Lung (tissue), 12 donors: ENCODE data around the gene CCDC30. TPM values are rescaled to one million over a fixed set of nuclear protein-coding genes. Genes with fewer than 3 reads are reported as not detected.

Experiments
- ATAC-seq: fragments of 200-7000 bp; cut with Tn5 transposase; one replicate; pipeline ENCODE4 v1.9.1; 2020; ENCODE audit warnings: moderate number of reproducible peaks; ENCODE audit not compliant: insufficient read depth, low FRiP score
- DNase-seq, 3 donors: peaks; one replicate each; pipeline ENCODE4 v3.0.0-alpha.2; 2013 to 2017
- H3K27ac ChIP-seq, 2 donors: one replicate each; pipeline ENCODE4 v1.5.1; 2013; ENCODE audit warnings: mild to moderate bottlenecking in 2 of 2, moderate library complexity in 2 of 2, control low read depth in 1 of 2, inconsistent platforms in 1 of 2, low read depth in 1 of 2, low read length in 1 of 2
- H3K27me3 ChIP-seq, 3 donors: one replicate each; pipeline ENCODE4 v1.5.1; 2013; ENCODE audit warnings: low read length in 2 of 3; ENCODE audit not compliant: control insufficient read depth in 3 of 3, insufficient read depth in 3 of 3
- H3K36me3 ChIP-seq, 4 donors: one replicate each; pipeline ENCODE4 v1.5.1; 2013; ENCODE audit warnings: low read length in 4 of 4, mild to moderate bottlenecking in 1 of 4, moderate library complexity in 1 of 4; ENCODE audit not compliant: control insufficient read depth in 4 of 4, insufficient read depth in 4 of 4
- H3K4me1 ChIP-seq, 5 donors: one replicate each; pipeline ENCODE4 v1.5.1; 2013; ENCODE audit warnings: low read length in 5 of 5, mild to moderate bottlenecking in 2 of 5, moderate library complexity in 1 of 5; ENCODE audit not compliant: control insufficient read depth in 5 of 5, insufficient read depth in 5 of 5
- H3K4me3 ChIP-seq: one replicate; pipeline ENCODE4 v1.5.1; 2013; ENCODE audit warnings: mild to moderate bottlenecking, control low read depth, moderate library complexity
- H3K9ac ChIP-seq, 2 donors: one replicate each; pipeline ENCODE4 v1.5.1; 2013; ENCODE audit warnings: low read length in 2 of 2, control low read depth in 1 of 2; ENCODE audit not compliant: insufficient read depth in 1 of 2
- H3K9me3 ChIP-seq, 4 donors: one replicate each; pipeline ENCODE4 v1.5.1; 2013; ENCODE audit warnings: low read length in 3 of 4, mild to moderate bottlenecking in 1 of 4, moderate library complexity in 1 of 4; ENCODE audit not compliant: control insufficient read depth in 4 of 4, insufficient read depth in 3 of 4
- WGBS, 2 donors: extraction: QIAGEN DNeasy Blood & Tissue Kit; methylation state at CpG; one replicate each; pipeline ENCODE4 v1.1.7; 2013; 5-methylcytosine and 5-hydroxymethylcytosine counted together
- polyA plus RNA-seq, 2 donors: library from polyadenylated mRNA; stranded (reverse); fragments of 200-250 nt; gene quantifications; one replicate each; pipeline ENCODE4 v1.2.1, GENCODE V29; 2013
- total RNA-seq, 2 donors: library from RNA; depleted of rRNA in 1 of 2; stranded (reverse); fragments of >200 nt in 1 of 2; gene quantifications; one replicate each; pipeline ENCODE4 v1.2.1, GENCODE V29; 2014 to 2021
- TF ChIP-seq, protein P1 (sequence below): IDR thresholded peaks from 2 replicates; pipeline ENCODE4 v1.5.1; 2012; ENCODE audit warnings: mild to moderate bottlenecking; ENCODE audit errors: control extremely low read depth, extremely low read depth
- donor health status: control.
- donor health status: control.
- donor health status: Bipolar disorder and iron deficiency.
- donor health status: healthy.
- donor health status: DM: yes; HTN: yes; CAD: no.

Gene CCDC30
- total and polyA plus RNA-seq, 4 donors, result 1.5 to 21.4 (median 9.2) TPM

DNA sequence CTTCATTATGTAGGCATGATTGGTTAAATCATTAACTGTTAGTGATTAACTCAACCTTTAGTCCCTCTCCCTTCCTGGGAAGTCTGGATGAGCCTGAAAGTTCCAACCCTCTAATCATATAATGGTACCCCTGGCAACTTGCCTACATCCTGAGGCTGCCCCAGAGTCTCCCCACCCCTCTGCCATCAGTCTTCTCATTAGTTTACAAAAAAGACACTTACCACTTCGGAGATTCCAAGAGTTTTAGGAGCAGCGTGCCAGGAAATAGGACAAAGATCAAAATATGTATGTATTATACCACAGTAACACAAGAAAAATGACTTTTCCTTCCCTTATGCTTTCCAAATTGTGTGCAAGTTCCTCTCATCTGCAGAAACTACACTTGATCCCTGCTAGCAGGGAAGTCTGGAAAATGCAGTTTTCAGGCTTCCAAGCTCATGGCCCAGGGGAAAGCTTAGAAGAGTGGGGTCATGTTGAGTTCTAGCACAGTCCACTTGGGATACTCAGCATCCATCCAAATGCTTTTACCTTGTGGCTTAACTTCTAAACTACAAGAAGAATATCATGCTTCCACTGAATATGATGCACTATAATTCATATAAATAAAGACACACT, 130.5 kb downstream of the CCDC30 start:
- no peak overlapping the region for H3K27ac ChIP-seq
- peak overlapping the region in 1 of 2 donors; percentile 23 for H3K9ac ChIP-seq
- no peak overlapping the region for H3K4me3 ChIP-seq
- ATAC-seq (no peak), DNase-seq (peak; percentile 54 to 79 (median 76))
- H3K27me3 ChIP-seq, result no peaks in the 10 kb centered on the region
- peaks cover 0 to 7% (median 2%) of the 10 kb centered on the region in 5 donors for H3K4me1 ChIP-seq
- H3K36me3 ChIP-seq, result peaks cover 0 to 3% (median 0%) of the 10 kb centered on the region in 4 donors
- H3K9me3 ChIP-seq, result peaks cover 0 to 3% (median 0%) of the 10 kb centered on the region in 4 donors
- WGBS, 2 donors, result 61 to 77% methylated on average over 2 of the region's 2 CpGs
- TF ChIP-seq, protein P1, sequence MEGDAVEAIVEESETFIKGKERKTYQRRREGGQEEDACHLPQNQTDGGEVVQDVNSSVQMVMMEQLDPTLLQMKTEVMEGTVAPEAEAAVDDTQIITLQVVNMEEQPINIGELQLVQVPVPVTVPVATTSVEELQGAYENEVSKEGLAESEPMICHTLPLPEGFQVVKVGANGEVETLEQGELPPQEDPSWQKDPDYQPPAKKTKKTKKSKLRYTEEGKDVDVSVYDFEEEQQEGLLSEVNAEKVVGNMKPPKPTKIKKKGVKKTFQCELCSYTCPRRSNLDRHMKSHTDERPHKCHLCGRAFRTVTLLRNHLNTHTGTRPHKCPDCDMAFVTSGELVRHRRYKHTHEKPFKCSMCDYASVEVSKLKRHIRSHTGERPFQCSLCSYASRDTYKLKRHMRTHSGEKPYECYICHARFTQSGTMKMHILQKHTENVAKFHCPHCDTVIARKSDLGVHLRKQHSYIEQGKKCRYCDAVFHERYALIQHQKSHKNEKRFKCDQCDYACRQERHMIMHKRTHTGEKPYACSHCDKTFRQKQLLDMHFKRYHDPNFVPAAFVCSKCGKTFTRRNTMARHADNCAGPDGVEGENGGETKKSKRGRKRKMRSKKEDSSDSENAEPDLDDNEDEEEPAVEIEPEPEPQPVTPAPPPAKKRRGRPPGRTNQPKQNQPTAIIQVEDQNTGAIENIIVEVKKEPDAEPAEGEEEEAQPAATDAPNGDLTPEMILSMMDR, result no peak

DNA sequence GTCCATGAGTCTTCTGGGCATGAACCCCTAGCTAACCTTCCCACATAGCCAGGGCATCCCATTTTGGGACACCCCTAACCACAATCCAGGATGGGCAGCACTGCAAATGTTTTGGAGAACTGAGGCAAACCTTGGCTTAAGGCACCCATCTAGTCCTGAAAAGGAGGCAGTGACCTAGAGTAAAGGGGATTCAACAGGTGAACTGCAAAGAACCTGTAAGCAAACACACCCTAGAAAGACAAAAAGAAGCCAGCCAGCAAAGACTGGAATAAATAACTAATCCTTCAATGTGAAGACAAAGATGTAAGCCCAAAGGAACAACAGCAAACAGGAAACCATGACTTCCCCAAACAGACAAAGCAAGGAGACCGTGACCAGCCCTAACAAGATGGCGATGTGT, 138.4 kb downstream of the CCDC30 start:
- Histone ChIP-seq H3K9ac (no peak overlapping the region), H3K9me3 (peaks cover 0 to 6% (median 0%) of the 10 kb centered on the region in 4 donors), H3K27ac (no peak overlapping the region), H3K27me3 (no peaks in the 10 kb centered on the region), H3K4me1 (no peaks in the 10 kb centered on the region), H3K36me3 (no peaks in the 10 kb centered on the region), H3K4me3 (no peak overlapping the region)
- WGBS, 2 donors, result 74 to 85% methylated on average over 2 of the region's 2 CpGs
- TF ChIP-seq, protein P1, result no peak
- ATAC-seq (no peak), DNase-seq (no peak)

DNA sequence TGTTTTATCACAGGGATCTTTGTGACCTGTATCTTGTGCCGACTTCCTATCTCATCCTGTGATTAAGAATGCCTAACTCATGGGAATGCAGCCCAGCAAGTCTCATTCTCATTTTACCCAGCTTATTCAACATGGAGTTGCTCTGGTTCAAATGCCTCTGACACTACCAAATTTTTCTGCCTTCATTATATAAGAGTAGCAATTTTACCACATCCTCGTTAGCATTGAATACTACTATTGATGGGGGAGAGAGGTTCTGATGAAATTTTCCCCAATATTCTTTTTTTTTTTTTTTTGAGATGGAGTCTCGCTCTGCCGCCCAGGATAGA, 150.7 kb downstream of the CCDC30 start:
- ATAC-seq (no peak), DNase-seq (no peak)
- Histone ChIP-seq H3K9me3 (no peaks in the 10 kb centered on the region), H3K4me3 (no peak overlapping the region), H3K9ac (no peak overlapping the region), H3K27ac (no peak overlapping the region), H3K27me3 (no peaks in the 10 kb centered on the region), H3K4me1 (no peaks in the 10 kb centered on the region), H3K36me3 (no peaks in the 10 kb centered on the region)
- 72 to 85% methylated on average over 4 of the region's 4 CpGs for WGBS, 2 donors
- TF ChIP-seq, protein P1, result no peak

DNA sequence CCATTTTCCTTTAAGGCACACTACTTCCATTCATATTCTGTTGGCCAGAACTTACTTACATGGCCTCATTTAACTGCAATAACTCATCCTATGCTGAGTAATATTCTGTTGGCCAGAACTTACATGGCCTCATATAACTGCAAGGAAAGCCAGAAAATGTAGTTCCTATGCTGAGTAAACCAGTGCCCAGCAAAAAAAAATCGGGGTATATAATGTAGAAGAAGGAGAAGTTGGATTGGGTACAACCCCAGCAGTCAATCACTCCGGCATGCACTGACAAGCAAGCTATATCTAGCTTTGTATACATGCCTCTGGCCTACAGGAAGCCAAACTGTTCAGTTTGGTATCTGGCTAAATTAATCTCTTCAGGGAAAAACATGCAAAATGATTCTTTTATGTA, 155.8 kb downstream of the CCDC30 start:
- WGBS, 2 donors, result 47 to 59% methylated on average over 2 of the region's 2 CpGs
- H3K27me3 ChIP-seq, result no peaks in the 10 kb centered on the region
- TF ChIP-seq, protein P1, result no peak
- H3K4me3 ChIP-seq, result no peak overlapping the region
- no peak overlapping the region for H3K9ac ChIP-seq
- no peaks in the 10 kb centered on the region for H3K36me3 ChIP-seq
- no peaks in the 10 kb centered on the region for H3K9me3 ChIP-seq
- ATAC-seq, result no peak
- H3K27ac ChIP-seq, result no peak overlapping the region
- H3K4me1 ChIP-seq, result no peaks in the 10 kb centered on the region
- peak in 2 of 3 donors; percentile 9 to 27 for DNase-seq
